CD8-positive, alpha-beta memory T cell (primary cell): Measurements from ENCODE around the gene RGPD8. TPM values are rescaled to one million over a fixed set of nuclear protein-coding genes. Genes with fewer than 3 reads are reported as not detected.
"Not testable (repeated sequence)": the region's sequence is repeated elsewhere in the genome, so short reads cannot be mapped to it uniquely, and the experiment has no call there.

Source experiments
- CTCF ChIA-PET: fragments of 350-600 bp; sonication (Branson Sonifier 250); formaldehyde crosslinking; loops from one replicate; lab custom pipeline; 2021; ENCODE audit warnings: antibody characterized with exemption; lab: Charles Lee
- POLR2A ChIA-PET: fragments of 350-600 bp; sonication (Branson Sonifier 250); formaldehyde crosslinking; loops from one replicate; lab custom pipeline; 2021; ENCODE audit warnings: antibody characterized with exemption; lab: Charles Lee
- DNase-seq, 5 donors: peaks; one replicate each; pipeline versions ENCODE4 v3.0.0 to v3.0.0-alpha.2; 2020 to 2022; ENCODE audit warnings: mixed read lengths in 1 of 5
- H3K27ac ChIP-seq: one replicate; pipeline ENCODE4 v1.7.0; 2013; ENCODE audit warnings: low read depth, mild to moderate bottlenecking, low read length, moderate library complexity
- H3K27me3 ChIP-seq: 2 replicates; pipeline ENCODE4 v1.7.0; 2013; ENCODE audit warnings: low read length, mild to moderate bottlenecking; ENCODE audit not compliant: insufficient read depth, poor library complexity, severe bottlenecking
- H3K36me3 ChIP-seq: 2 replicates; pipeline ENCODE4 v1.7.0; 2013; ENCODE audit warnings: mild to moderate bottlenecking, low read length, moderate library complexity; ENCODE audit not compliant: insufficient read depth
- H3K4me1 ChIP-seq: 2 replicates; pipeline ENCODE4 v1.7.0; 2013; ENCODE audit warnings: mild to moderate bottlenecking, low read length, moderate library complexity; ENCODE audit not compliant: insufficient read depth
- H3K4me3 ChIP-seq: 2 replicates; pipeline ENCODE4 v1.7.0; 2013; ENCODE audit warnings: mild to moderate bottlenecking, low read length
- H3K9me3 ChIP-seq: 2 replicates; pipeline ENCODE4 v1.7.0; 2013; ENCODE audit warnings: mild to moderate bottlenecking, low read length
- H3K27ac Mint-ChIP-seq, 8 donors: one replicate each; pipeline ENCODE4 v1.8.0; 2020 to 2021; ENCODE audit warnings: mixed read lengths in 8 of 8, mild to moderate bottlenecking in 6 of 8, inconsistent platforms in 3 of 8, moderate library complexity in 3 of 8
- H3K27me3 Mint-ChIP-seq, 2 donors: one replicate each; pipeline ENCODE4 v1.8.0; 2020 to 2021; ENCODE audit warnings: mixed read lengths in 2 of 2, mild to moderate bottlenecking in 1 of 2, moderate library complexity in 1 of 2
- H3K36me3 Mint-ChIP-seq, 3 donors: one replicate each; pipeline ENCODE4 v1.8.0; 2020 to 2021; ENCODE audit warnings: mixed read lengths in 3 of 3, inconsistent platforms in 1 of 3, mild to moderate bottlenecking in 1 of 3
- H3K4me1 Mint-ChIP-seq, 3 donors: one replicate each; pipeline ENCODE4 v1.8.0; 2020 to 2021; ENCODE audit warnings: mixed read lengths in 3 of 3, inconsistent platforms in 1 of 3, mild to moderate bottlenecking in 1 of 3
- H3K4me3 Mint-ChIP-seq, 7 donors: one replicate each; pipeline ENCODE4 v1.8.0; 2020 to 2021; ENCODE audit warnings: mixed read lengths in 7 of 7, mild to moderate bottlenecking in 6 of 7, moderate library complexity in 4 of 7, inconsistent platforms in 2 of 7
- H3K9me3 Mint-ChIP-seq, 5 donors: one replicate each; pipeline ENCODE4 v1.8.0; 2020 to 2022; ENCODE audit warnings: mixed read lengths in 5 of 5, mild to moderate bottlenecking in 3 of 5, moderate library complexity in 2 of 5, inconsistent platforms in 1 of 5
- polyA plus RNA-seq: library from polyadenylated mRNA; unstranded; fragments of 300-500 nt; fragmentation: Illumina TruSeq; gene quantifications from one replicate; pipeline ENCODE4 v1.2.3, GENCODE V29; 2021
- total RNA-seq, 2 experiments: library from RNA; stranded (reverse); gene quantifications; one replicate each; pipeline ENCODE4 v1.2.3, GENCODE V29; 2021

Gene RGPD8
- total and polyA plus RNA-seq, 3 experiments from 2014 or later: 2.2 to 19.3 (median 15.5) TPM

GRCh38 chr2:112354335-112354734, 79.1 kb downstream of the RGPD8 start:
- H3K4me1 Mint-ChIP-seq, POLR2A ChIA-PET, H3K27ac Mint-ChIP-seq, H3K4me3 ChIP-seq, H3K27me3 Mint-ChIP-seq, CTCF ChIA-PET, H3K4me3 Mint-ChIP-seq, H3K27ac ChIP-seq, H3K4me1 ChIP-seq, H3K9me3 ChIP-seq, DNase-seq, H3K36me3 ChIP-seq, H3K27me3 ChIP-seq: not testable (repeated sequence)
- Mint-ChIP-seq H3K36me3 (peaks cover 0 to 10% (median 0%) of the 10 kb centered on the region in 3 donors), H3K9me3 (peaks cover 7 to 10% (median 9%) of the 10 kb centered on the region in 5 donors)

- H3K27me3 ChIP-seq, H3K27ac ChIP-seq, H3K4me3 ChIP-seq, H3K36me3 ChIP-seq, H3K9me3 ChIP-seq, H3K4me1 ChIP-seq, H3K9me3 Mint-ChIP-seq, H3K36me3 Mint-ChIP-seq, DNase-seq, H3K4me1 Mint-ChIP-seq, H3K4me3 Mint-ChIP-seq, CTCF ChIA-PET, H3K27me3 Mint-ChIP-seq, POLR2A ChIA-PET: not testable (repeated sequence)
- H3K27ac Mint-ChIP-seq: peak overlapping the region in 1 of 8 donors; percentile 35
These were observed 80.4 kb downstream of the RGPD8 start for GRCh38 chr2:112352809-112353603.

- not testable (repeated sequence) for H3K27ac Mint-ChIP-seq, H3K4me3 Mint-ChIP-seq, H3K9me3 Mint-ChIP-seq
These were observed 81.2 kb downstream of the RGPD8 start for GRCh38 chr2:112352292-112352691.

GRCh38 chr2:112345030-112346027, 88.1 kb downstream of the RGPD8 start:
- DNase-seq: no peak
- H3K4me1 ChIP-seq: no peaks in the 10 kb centered on the region
- Mint-ChIP-seq H3K4me1 (peaks cover 0 to 2% (median 0%) of the 10 kb centered on the region in 3 donors), H3K36me3 (no peaks in the 10 kb centered on the region), H3K27ac (no peak overlapping the region), H3K4me3 (no peak overlapping the region), H3K27me3 (peaks cover 0 to 3% of the 10 kb centered on the region in 2 donors), H3K9me3 (no peaks in the 10 kb centered on the region)
- POLR2A ChIA-PET: no interaction called here
- H3K36me3 ChIP-seq: no peaks in the 10 kb centered on the region
- H3K27ac ChIP-seq: no peak overlapping the region
- CTCF ChIA-PET: no interaction called here
- H3K4me3 ChIP-seq: no peak overlapping the region
- H3K9me3 ChIP-seq: no peaks in the 10 kb centered on the region
- H3K27me3 ChIP-seq: no peaks in the 10 kb centered on the region

More at GRCh38 chr2:112352292-112352691, 81.2 kb downstream of the RGPD8 start:
- H3K9me3 ChIP-seq, CTCF ChIA-PET, H3K36me3 ChIP-seq, H3K27me3 Mint-ChIP-seq, DNase-seq, H3K4me3 ChIP-seq, H3K36me3 Mint-ChIP-seq, H3K27ac ChIP-seq, POLR2A ChIA-PET, H3K4me1 Mint-ChIP-seq, H3K4me1 ChIP-seq, H3K27me3 ChIP-seq: not testable (repeated sequence)

GRCh38 chr2:112343827-112344585, 89.4 kb downstream of the RGPD8 start:
- no peaks in the 10 kb centered on the region for H3K4me1 ChIP-seq
- Mint-ChIP-seq H3K4me3 (no peak overlapping the region), H3K4me1 (peaks cover 0 to 2% (median 0%) of the 10 kb centered on the region in 3 donors), H3K27me3 (peaks cover 0 to 3% of the 10 kb centered on the region in 2 donors), H3K9me3 (no peaks in the 10 kb centered on the region), H3K27ac (peak overlapping the region in 1 of 8 donors; percentile 26), H3K36me3 (no peaks in the 10 kb centered on the region)
- ChIA-PET POLR2A (no interaction called here), CTCF (no interaction called here)
- H3K9me3 ChIP-seq: no peaks in the 10 kb centered on the region
- no peaks in the 10 kb centered on the region for H3K27me3 ChIP-seq
- no peak overlapping the region for H3K4me3 ChIP-seq
- H3K27ac ChIP-seq: no peak overlapping the region
- DNase-seq: no peak
- H3K36me3 ChIP-seq: no peaks in the 10 kb centered on the region

GRCh38 chr2:112342067-112342550, 91.3 kb downstream of the RGPD8 start:
- Histone ChIP-seq H3K9me3 (no peaks in the 10 kb centered on the region), H3K27me3 (no peaks in the 10 kb centered on the region), H3K36me3 (no peaks in the 10 kb centered on the region), H3K4me3 (no peak overlapping the region), H3K27ac (no peak overlapping the region), H3K4me1 (no peaks in the 10 kb centered on the region)
- CTCF ChIA-PET: no interaction called here
- POLR2A ChIA-PET: no interaction called here
- no peaks in the 10 kb centered on the region for H3K36me3 Mint-ChIP-seq
- peaks cover 0 to 3% of the 10 kb centered on the region in 2 donors for H3K27me3 Mint-ChIP-seq
- DNase-seq: no peak
- H3K27ac Mint-ChIP-seq: no peak overlapping the region
- H3K4me3 Mint-ChIP-seq: no peak overlapping the region
- H3K9me3 Mint-ChIP-seq: no peaks in the 10 kb centered on the region
- H3K4me1 Mint-ChIP-seq: peaks cover 0 to 2% (median 0%) of the 10 kb centered on the region in 3 donors

- Histone ChIP-seq H3K4me1 (no peaks in the 10 kb centered on the region), H3K27me3 (no peaks in the 10 kb centered on the region), H3K36me3 (no peaks in the 10 kb centered on the region), H3K4me3 (no peak overlapping the region), H3K9me3 (no peaks in the 10 kb centered on the region), H3K27ac (no peak overlapping the region)
- ChIA-PET CTCF (no interaction called here), POLR2A (no interaction called here)
- no peak overlapping the region for H3K27ac Mint-ChIP-seq
- H3K36me3 Mint-ChIP-seq: no peaks in the 10 kb centered on the region
- peaks cover 0 to 1% of the 10 kb centered on the region in 2 donors for H3K27me3 Mint-ChIP-seq
- peaks cover 0 to 2% (median 0%) of the 10 kb centered on the region in 3 donors for H3K4me1 Mint-ChIP-seq
- DNase-seq: no peak
- no peak overlapping the region for H3K4me3 Mint-ChIP-seq
- H3K9me3 Mint-ChIP-seq: no peaks in the 10 kb centered on the region
These were observed 92.8 kb downstream of the RGPD8 start for GRCh38 chr2:112340475-112341267.
